Activated CD8-positive, alpha-beta memory T cell treated with anti-CD3 and anti-CD28 coated beads, Interleukin-2, amount 50 U/mL, for 48 hours (primary cell): ENCODE measurements around the gene CRY2.

Experiments used
- DNase-seq: peaks from one replicate; pipeline ENCODE4 v3.0.0-alpha.2; 2020

Gene CRY2

GRCh38 chr11:45932217-45932616, 84.9 kb downstream of the CRY2 start:
- DNase-seq = no peak
